Measurements from ENCODE around the gene PGM1. TPM values are rescaled to one million over a fixed set of nuclear protein-coding genes. Genes with fewer than 3 reads are reported as not detected.

Gene PGM1
- total RNA-seq, 1 donor from 2014 or later: 46.0 TPM

- H3K4me1 Mint-ChIP-seq: peaks cover 31% of the 10 kb centered on the region
- H3K9me3 Mint-ChIP-seq: peaks cover 5% of the 10 kb centered on the region
- H3K4me3 Mint-ChIP-seq: no peak overlapping the region
- no peaks in the 10 kb centered on the region for H3K27me3 Mint-ChIP-seq (ENCODE audit: low read depth)
- peak overlapping the region; percentile 90 for H3K27ac Mint-ChIP-seq
- DNase-seq (ENCODE audit: low spot score in 2 of 2, unreplicated experiment in 2 of 2): no peak
- no peak for TF ChIP-seq CTCF (IDR thresholded peaks at IDR 0.05; ENCODE audit: unreplicated experiment)
- no peaks in the 10 kb centered on the region for H3K36me3 Mint-ChIP-seq
Measured at GRCh38 chr1:63675420-63675931, 82.3 kb downstream of the PGM1 start.

DNA sequence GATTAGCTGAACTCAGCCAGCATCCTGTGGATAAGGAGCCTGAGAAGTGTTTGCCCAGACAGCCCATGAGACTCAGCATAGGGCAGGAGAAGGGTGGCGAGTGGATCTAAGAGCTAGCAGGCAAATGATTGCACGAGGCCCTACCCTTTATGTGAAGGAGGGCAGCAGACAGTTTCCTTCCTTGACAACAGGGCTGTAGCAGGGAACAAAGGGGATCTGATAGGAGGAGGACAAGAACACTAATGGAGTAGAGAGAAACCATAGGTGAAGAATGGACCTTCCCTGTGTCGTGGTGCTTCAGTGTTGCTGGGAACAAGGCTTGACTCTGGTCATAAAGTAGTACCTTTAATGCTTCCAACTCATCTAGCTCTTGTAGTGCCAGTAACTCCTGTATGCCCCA is 84.3 kb downstream of the PGM1 start:
- H3K27ac Mint-ChIP-seq: no peak overlapping the region
- H3K27me3 Mint-ChIP-seq (ENCODE audit: low read depth): no peaks in the 10 kb centered on the region
- no peak for TF ChIP-seq CTCF (IDR thresholded peaks at IDR 0.05; ENCODE audit: unreplicated experiment)
- no peak for DNase-seq (ENCODE audit: low spot score in 2 of 2, unreplicated experiment in 2 of 2)
- H3K4me1 Mint-ChIP-seq: peaks cover 28% of the 10 kb centered on the region
- H3K4me3 Mint-ChIP-seq: no peak overlapping the region
- H3K36me3 Mint-ChIP-seq: no peaks in the 10 kb centered on the region
- peaks cover 5% of the 10 kb centered on the region for H3K9me3 Mint-ChIP-seq

- Mint-ChIP-seq H3K4me3 (no peak overlapping the region), H3K27me3 (ENCODE audit: low read depth) (no peaks in the 10 kb centered on the region), H3K4me1 (peaks cover 24% of the 10 kb centered on the region), H3K9me3 (peaks cover 5% of the 10 kb centered on the region), H3K27ac (no peak overlapping the region), H3K36me3 (no peaks in the 10 kb centered on the region)
- TF ChIP-seq CTCF (IDR thresholded peaks at IDR 0.05; ENCODE audit: unreplicated experiment): no peak
- DNase-seq (ENCODE audit: low spot score in 2 of 2, unreplicated experiment in 2 of 2): no peak
Measured at GRCh38 chr1:63678200-63678599, 85.0 kb downstream of the PGM1 start.

DNA sequence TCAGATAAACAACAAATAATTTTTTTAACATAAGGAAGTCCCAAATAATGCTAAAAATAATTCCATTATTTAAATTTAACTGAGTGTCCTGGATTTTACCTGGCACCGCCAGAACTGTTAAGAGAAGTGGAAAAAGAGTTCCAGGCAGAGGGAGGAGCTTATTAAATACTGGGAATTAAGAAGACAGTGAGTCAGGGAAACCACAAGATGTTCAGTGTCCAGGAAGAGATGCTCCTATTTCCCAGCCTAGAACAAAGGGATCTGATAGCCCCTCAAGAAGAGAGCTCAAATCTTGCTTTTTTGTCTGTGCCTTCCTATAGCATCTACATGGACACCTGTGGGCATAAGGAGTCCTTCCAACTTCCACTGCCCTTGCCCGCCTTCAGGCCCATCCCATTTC is 85.9 kb downstream of the PGM1 start:
- Mint-ChIP-seq H3K36me3 (no peaks in the 10 kb centered on the region), H3K4me3 (no peak overlapping the region), H3K27me3 (ENCODE audit: low read depth) (no peaks in the 10 kb centered on the region), H3K4me1 (peaks cover 21% of the 10 kb centered on the region), H3K9me3 (peaks cover 5% of the 10 kb centered on the region), H3K27ac (no peak overlapping the region)
- no peak for DNase-seq (ENCODE audit: low spot score in 2 of 2, unreplicated experiment in 2 of 2)
- no peak for TF ChIP-seq CTCF (IDR thresholded peaks at IDR 0.05; ENCODE audit: unreplicated experiment)

DNA sequence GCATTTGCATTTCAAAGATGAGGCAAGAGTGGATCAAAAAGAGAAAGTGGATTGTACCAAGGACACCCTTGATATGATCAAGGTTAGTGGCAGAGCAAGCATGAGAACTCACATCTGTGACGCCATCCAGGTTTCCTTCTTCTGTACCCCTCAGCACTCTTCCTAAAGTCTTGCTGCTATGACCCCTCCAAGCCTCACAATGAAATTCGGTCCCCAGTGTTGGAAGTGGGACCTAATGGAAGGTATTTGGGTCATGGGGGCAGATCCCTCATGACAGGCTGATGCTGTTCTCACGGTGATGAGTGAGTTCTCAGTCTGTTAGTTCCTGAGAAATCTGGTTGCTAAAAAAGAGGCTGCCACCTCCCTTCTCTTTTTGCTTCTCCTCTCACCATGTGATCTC is 86.4 kb downstream of the PGM1 start:
- no peaks in the 10 kb centered on the region for H3K36me3 Mint-ChIP-seq
- no peak for DNase-seq (ENCODE audit: low spot score in 2 of 2, unreplicated experiment in 2 of 2)
- no peaks in the 10 kb centered on the region for H3K27me3 Mint-ChIP-seq (ENCODE audit: low read depth)
- no peak overlapping the region for H3K4me3 Mint-ChIP-seq
- H3K27ac Mint-ChIP-seq: no peak overlapping the region
- TF ChIP-seq CTCF (IDR thresholded peaks at IDR 0.05; ENCODE audit: unreplicated experiment): no peak
- peaks cover 19% of the 10 kb centered on the region for H3K4me1 Mint-ChIP-seq
- H3K9me3 Mint-ChIP-seq: peaks cover 5% of the 10 kb centered on the region

- no peak for TF ChIP-seq CTCF (IDR thresholded peaks at IDR 0.05; ENCODE audit: unreplicated experiment)
- no peak overlapping the region for H3K27ac Mint-ChIP-seq
- no peak overlapping the region for H3K4me3 Mint-ChIP-seq
Measured at GRCh38 chr1:63682936-63683335, 89.7 kb downstream of the PGM1 start.

More at GRCh38 chr1:63682936-63683335, 89.7 kb downstream of the PGM1 start:
- peaks cover 3% of the 10 kb centered on the region for H3K4me1 Mint-ChIP-seq
- no peak for DNase-seq (ENCODE audit: low spot score in 2 of 2, unreplicated experiment in 2 of 2)
- peaks cover 5% of the 10 kb centered on the region for H3K9me3 Mint-ChIP-seq
- H3K36me3 Mint-ChIP-seq: no peaks in the 10 kb centered on the region
- no peaks in the 10 kb centered on the region for H3K27me3 Mint-ChIP-seq (ENCODE audit: low read depth)
